Natural killer cell (primary cell): ENCODE results near the gene TUBB1. TPM values are rescaled to one million over a fixed set of nuclear protein-coding genes. Genes with fewer than 3 reads are reported as not detected.
"Not testable (repeated sequence)": the region's sequence is repeated elsewhere in the genome, so short reads cannot be mapped to it uniquely, and the experiment has no call there.

Experiments used
- ATAC-seq, 3 donors: fragments of 150-1000 bp in 2 of 3; fragments of 200-7000 bp in 1 of 3; cut with Tn5 transposase; 1 replicate in 1 of 3; 2 replicates in 2 of 3; pipeline ENCODE4 v1.10.0; 2021; ENCODE audit warnings: mild to moderate bottlenecking in 2 of 3, moderate library complexity in 2 of 3
- DNase-seq, 2 donors: peaks; one replicate each; pipeline versions ENCODE4 v3.0.0 to v3.0.0-alpha.2; 2013 to 2021; ENCODE audit warnings: mixed read lengths in 1 of 2
- H3K27ac ChIP-seq: one replicate; pipeline ENCODE4 v1.5.1; 2013; ENCODE audit warnings: mild to moderate bottlenecking, low read length
- H3K27me3 ChIP-seq: one replicate; pipeline ENCODE4 v1.6.1; 2013; ENCODE audit warnings: low read length; ENCODE audit not compliant: control insufficient read depth, insufficient read depth
- H3K36me3 ChIP-seq: one replicate; pipeline ENCODE4 v1.6.1; 2013; ENCODE audit warnings: low read length; ENCODE audit not compliant: control insufficient read depth, insufficient read depth
- H3K4me1 ChIP-seq: one replicate; pipeline ENCODE4 v1.6.1; 2013; ENCODE audit warnings: low read length; ENCODE audit not compliant: control insufficient read depth, insufficient read depth
- H3K4me3 ChIP-seq: one replicate; pipeline ENCODE4 v1.5.1; 2013; ENCODE audit warnings: low read length
- H3K9me3 ChIP-seq: one replicate; pipeline ENCODE4 v1.6.1; 2013; ENCODE audit warnings: low read length; ENCODE audit not compliant: control insufficient read depth, insufficient read depth
- H3K27ac Mint-ChIP-seq, 2 donors: one replicate each; pipeline ENCODE4 v1.8.0; 2022; ENCODE audit warnings: mild to moderate bottlenecking in 2 of 2, mixed read lengths in 2 of 2, moderate library complexity in 1 of 2
- H3K27me3 Mint-ChIP-seq, 2 donors: one replicate each; pipeline ENCODE4 v1.8.0; 2022; ENCODE audit warnings: low read depth in 2 of 2, mixed read lengths in 2 of 2
- H3K36me3 Mint-ChIP-seq: one replicate; pipeline ENCODE4 v1.8.0; 2022; ENCODE audit warnings: mixed read lengths
- H3K4me1 Mint-ChIP-seq, 2 donors: one replicate each; pipeline ENCODE4 v1.8.0; 2022; ENCODE audit warnings: mixed read lengths in 2 of 2
- H3K4me3 Mint-ChIP-seq: one replicate; pipeline ENCODE4 v1.8.0; 2022; ENCODE audit warnings: mild to moderate bottlenecking, moderate library complexity, mixed read lengths
- H3K9me3 Mint-ChIP-seq, 2 donors: one replicate each; pipeline ENCODE4 v1.8.0; 2022; ENCODE audit warnings: mixed read lengths in 2 of 2
- WGBS: methylation state at CpG from one replicate; pipeline ENCODE4 v1.1.7; 2013; ENCODE audit warnings: missing lambda C conversion rate; ENCODE audit not compliant: insufficient coverage; 5-methylcytosine and 5-hydroxymethylcytosine counted together
- intact Hi-C: fragments of 100-400 bp; cut with micrococcal nuclease; formaldehyde crosslinking; loops from one replicate; pipeline ENCODE4 v1.14.2; 2022
- total RNA-seq, 4 donors: library from RNA; stranded (reverse); fragments of 120-200 nt in 1 of 4; gene quantifications; one replicate each; pipeline versions ENCODE4 v1.2.3 to v1.2.4, GENCODE V29; 2013 to 2022
- TF ChIP-seq, protein P1 (sequence below): fragments of 200-600 bp; IDR thresholded peaks from one replicate; pipeline ENCODE4 v1.8.0; 2022; ENCODE audit warnings: antibody characterized with exemption

The TUBB1 gene
- total RNA-seq, 3 donors from 2014 or later (not counting 1 experiment from before 2014, with no cell fraction given) = 4.3 to 46.9 (median 18.8) TPM

DNA sequence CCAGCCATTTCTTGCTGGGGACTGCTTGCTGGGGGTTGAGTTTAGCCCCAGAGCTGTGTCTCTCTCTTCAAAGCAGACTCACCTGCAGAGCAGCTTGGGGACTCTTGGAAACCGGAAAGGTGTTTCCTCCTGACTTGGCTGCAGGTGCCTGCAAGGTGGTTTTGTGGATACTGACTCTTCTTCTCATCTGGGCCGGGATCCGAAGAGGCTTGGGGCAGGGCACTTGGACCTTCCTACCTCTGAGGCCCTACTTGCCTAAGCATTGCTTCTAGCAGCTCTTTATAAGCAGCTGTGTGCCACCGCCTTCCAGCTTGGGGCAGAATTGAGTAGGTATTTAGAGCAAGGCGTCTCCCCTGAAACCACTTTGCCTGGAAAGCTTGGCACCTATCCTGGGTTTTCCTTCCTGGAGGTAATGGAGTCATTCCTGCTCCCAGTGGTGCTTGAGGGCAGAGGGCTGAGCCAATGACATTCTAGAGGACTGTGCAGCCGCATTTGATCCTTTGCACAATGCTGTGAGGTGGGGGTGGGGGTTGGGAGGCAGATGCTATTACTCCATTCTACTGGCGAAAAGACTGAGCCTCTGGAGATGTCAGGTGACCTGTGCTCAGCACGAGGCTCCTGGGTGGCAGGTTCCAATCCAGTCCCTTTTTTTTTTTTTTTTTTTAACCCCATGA, 8.8 kb upstream of the TUBB1 start:
- ATAC-seq = no peak

DNA sequence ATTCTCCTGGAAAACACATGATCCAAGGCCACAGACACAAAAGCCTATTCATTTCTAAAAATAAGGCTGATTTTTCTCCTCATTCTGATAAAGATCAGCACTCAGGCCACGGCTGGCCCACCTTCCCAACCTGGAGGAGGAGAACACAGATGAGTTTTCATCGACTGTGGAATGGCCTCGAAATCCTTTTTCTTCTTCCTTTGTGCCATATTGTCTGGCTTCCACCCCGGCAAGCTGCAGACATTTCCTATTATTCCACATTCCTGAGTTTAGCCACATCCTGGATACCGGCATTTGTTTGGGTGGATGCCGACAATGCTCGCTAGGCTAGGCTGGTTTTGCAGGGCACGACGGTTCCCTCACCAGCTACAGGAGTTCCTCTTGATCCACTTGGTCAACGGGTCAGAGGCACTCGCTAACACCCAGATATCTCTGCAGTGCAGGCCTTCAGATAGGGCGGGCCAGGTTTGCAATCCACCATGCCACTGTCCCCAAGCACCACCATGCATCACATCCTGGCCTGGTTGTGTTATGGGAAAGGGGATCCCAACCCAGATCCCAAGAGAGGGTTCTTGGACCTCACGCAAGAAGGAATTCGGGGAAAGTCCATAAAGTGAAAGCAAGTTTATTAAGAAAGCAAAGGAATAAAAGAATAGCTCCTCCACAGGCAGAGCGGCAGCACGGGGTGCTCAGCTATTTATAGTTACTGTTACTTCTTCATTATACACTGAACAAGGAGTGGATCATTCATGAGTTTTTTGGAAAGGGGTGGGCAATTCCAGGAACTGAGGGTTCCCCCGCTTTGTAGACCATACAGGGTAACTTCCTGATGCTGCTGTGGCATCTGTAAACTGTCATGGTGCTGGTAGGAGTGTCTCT, 8.0 kb upstream of the TUBB1 start:
- no peaks in the 10 kb centered on the region for H3K9me3 Mint-ChIP-seq
- intact Hi-C loops = no loop called here
- H3K4me3 Mint-ChIP-seq = no peak overlapping the region
- peaks cover 26 to 36% of the 10 kb centered on the region in 2 donors for H3K4me1 Mint-ChIP-seq
- no peaks in the 10 kb centered on the region for H3K36me3 Mint-ChIP-seq
- 82% methylated on average over 15 of the region's 17 CpGs for WGBS
- DNase-seq = no peak
- H3K27me3 Mint-ChIP-seq = no peaks in the 10 kb centered on the region
- peak in 1 of 3 donors; percentile 38 for ATAC-seq
- H3K27ac ChIP-seq = no peak overlapping the region
- H3K27me3 ChIP-seq = no peaks in the 10 kb centered on the region
- TF ChIP-seq, protein P1, sequence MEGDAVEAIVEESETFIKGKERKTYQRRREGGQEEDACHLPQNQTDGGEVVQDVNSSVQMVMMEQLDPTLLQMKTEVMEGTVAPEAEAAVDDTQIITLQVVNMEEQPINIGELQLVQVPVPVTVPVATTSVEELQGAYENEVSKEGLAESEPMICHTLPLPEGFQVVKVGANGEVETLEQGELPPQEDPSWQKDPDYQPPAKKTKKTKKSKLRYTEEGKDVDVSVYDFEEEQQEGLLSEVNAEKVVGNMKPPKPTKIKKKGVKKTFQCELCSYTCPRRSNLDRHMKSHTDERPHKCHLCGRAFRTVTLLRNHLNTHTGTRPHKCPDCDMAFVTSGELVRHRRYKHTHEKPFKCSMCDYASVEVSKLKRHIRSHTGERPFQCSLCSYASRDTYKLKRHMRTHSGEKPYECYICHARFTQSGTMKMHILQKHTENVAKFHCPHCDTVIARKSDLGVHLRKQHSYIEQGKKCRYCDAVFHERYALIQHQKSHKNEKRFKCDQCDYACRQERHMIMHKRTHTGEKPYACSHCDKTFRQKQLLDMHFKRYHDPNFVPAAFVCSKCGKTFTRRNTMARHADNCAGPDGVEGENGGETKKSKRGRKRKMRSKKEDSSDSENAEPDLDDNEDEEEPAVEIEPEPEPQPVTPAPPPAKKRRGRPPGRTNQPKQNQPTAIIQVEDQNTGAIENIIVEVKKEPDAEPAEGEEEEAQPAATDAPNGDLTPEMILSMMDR = no peak
- no peaks in the 10 kb centered on the region for H3K9me3 ChIP-seq
- H3K4me1 ChIP-seq = peaks cover 42% of the 10 kb centered on the region
- no peak overlapping the region for H3K4me3 ChIP-seq
- H3K27ac Mint-ChIP-seq = no peak overlapping the region
- H3K36me3 ChIP-seq = no peaks in the 10 kb centered on the region

More for the DNA sequence above, 8.8 kb upstream of the TUBB1 start:
- Histone ChIP-seq H3K9me3 (no peaks in the 10 kb centered on the region), H3K27ac (no peak overlapping the region), H3K4me3 (no peak overlapping the region), H3K4me1 (peaks cover 48% of the 10 kb centered on the region), H3K36me3 (no peaks in the 10 kb centered on the region), H3K27me3 (no peaks in the 10 kb centered on the region)
- H3K27me3 Mint-ChIP-seq = no peaks in the 10 kb centered on the region
- no peaks in the 10 kb centered on the region for H3K9me3 Mint-ChIP-seq
- intact Hi-C loops = no loop called here
- no peak overlapping the region for H3K27ac Mint-ChIP-seq
- peak in 1 of 2 donors; percentile 8 for DNase-seq
- no peaks in the 10 kb centered on the region for H3K36me3 Mint-ChIP-seq
- H3K4me3 Mint-ChIP-seq = no peak overlapping the region
- H3K4me1 Mint-ChIP-seq = peaks cover 32 to 41% of the 10 kb centered on the region in 2 donors
- TF ChIP-seq, protein P1 = no peak
- 88% methylated on average over 8 of the region's 8 CpGs for WGBS

DNA sequence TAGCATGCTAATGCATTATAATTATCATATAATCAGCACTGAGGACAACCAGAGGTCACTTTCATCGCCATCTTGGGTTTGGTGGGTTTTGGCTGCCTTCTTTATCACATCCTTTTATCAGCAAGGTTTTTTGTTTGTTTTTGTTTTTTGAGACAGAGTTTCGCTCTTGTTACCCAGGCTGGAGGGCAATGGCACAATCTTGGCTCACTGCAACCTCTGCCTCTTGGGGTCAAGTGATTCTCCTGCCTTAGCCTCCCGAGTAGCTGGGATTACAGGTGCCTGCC, 7.4 kb upstream of the TUBB1 start:
- H3K4me1 Mint-ChIP-seq = peaks cover 31 to 39% of the 10 kb centered on the region in 2 donors
- H3K27ac ChIP-seq, intact Hi-C loops, ATAC-seq, DNase-seq, H3K9me3 Mint-ChIP-seq, H3K27ac Mint-ChIP-seq, H3K4me3 Mint-ChIP-seq, H3K36me3 ChIP-seq, H3K27me3 ChIP-seq, H3K4me3 ChIP-seq, H3K36me3 Mint-ChIP-seq, H3K27me3 Mint-ChIP-seq, H3K9me3 ChIP-seq: not testable (repeated sequence)
- peaks cover 43% of the 10 kb centered on the region for H3K4me1 ChIP-seq
- WGBS = 96% methylated on average over 2 of the region's 3 CpGs
